Sigmoid colon (tissue), 7 donors: ENCODE measurements around the gene C6orf52. TPM values are rescaled to one million over a fixed set of nuclear protein-coding genes. Genes with fewer than 3 reads are reported as not detected.

Experiments
- DNase-seq: peaks from one replicate; pipeline ENCODE4 v3.0.0-alpha.2; 2019
- H3K27ac ChIP-seq, 4 donors: fragments of 200-600 bp; sonication (generic); one replicate each; pipeline ENCODE4 v1.5.1; 2016 to 2019; ENCODE audit warnings: mild to moderate bottlenecking in 1 of 4
- H3K27me3 ChIP-seq, 3 donors: fragments of 200-600 bp; sonication (generic); one replicate each; pipeline ENCODE4 v1.5.1; 2019; ENCODE audit warnings: mild to moderate bottlenecking in 1 of 3
- H3K36me3 ChIP-seq, 4 donors: fragments of 200-600 bp; sonication (generic); one replicate each; pipeline ENCODE4 v1.5.1; 2016 to 2019
- H3K4me1 ChIP-seq, 4 donors: fragments of 200-600 bp; sonication (generic); one replicate each; pipeline ENCODE4 v1.5.1; 2017 to 2019
- H3K4me3 ChIP-seq, 4 donors: fragments of 200-600 bp; sonication (generic); one replicate each; pipeline ENCODE4 v1.5.1; 2017 to 2019; ENCODE audit warnings: mild to moderate bottlenecking in 2 of 4, moderate library complexity in 1 of 4
- H3K9me3 ChIP-seq, 4 donors: fragments of 200-600 bp in 3 of 4; sonication (generic) in 3 of 4; one replicate each; pipeline versions ENCODE4 v1.5.1 to v1.6.1; 2013 to 2019
- CTCF ChIP-seq, 4 experiments: fragments of 450-650 bp in 3 of 4; fragments of 200-600 bp in 1 of 4; IDR thresholded peaks; one replicate each; pipeline ENCODE4 v1.5.1; 2016 to 2019; ENCODE audit warnings: antibody characterized with exemption in 4 of 4, mild to moderate bottlenecking in 3 of 4, moderate library complexity in 2 of 4
- EP300 ChIP-seq, 4 donors: sonication (generic); formaldehyde crosslinking; IDR thresholded peaks; one replicate each; pipeline ENCODE4 v1.6.1; 2017; ENCODE audit warnings: antibody characterized with exemption in 4 of 4
- POLR2A ChIP-seq, 2 donors: fragments of 450-650 bp; IDR thresholded peaks; one replicate each; pipeline ENCODE4 v1.6.1; 2016; ENCODE audit warnings: antibody characterized with exemption in 2 of 2, mild to moderate bottlenecking in 2 of 2, moderate library complexity in 2 of 2
- POLR2AphosphoS5 ChIP-seq, 4 donors: sonication (generic); formaldehyde crosslinking; IDR thresholded peaks; one replicate each; pipeline ENCODE4 v1.6.1; 2017; ENCODE audit warnings: antibody characterized with exemption in 4 of 4
- WGBS, 2 donors: extraction: QIAGEN DNeasy Blood & Tissue Kit; methylation state at CpG; one replicate each; pipeline ENCODE4 v1.1.7; 2013; 5-methylcytosine and 5-hydroxymethylcytosine counted together
- intact Hi-C: fragments of 100-400 bp; cut with DNase I; formaldehyde crosslinking; loops from one replicate; pipeline ENCODE4 v1.15.1; 2023
- polyA plus RNA-seq, 3 donors: library from polyadenylated mRNA; stranded (reverse); fragments of 200-250 nt; gene quantifications; one replicate each; pipeline ENCODE4 v1.2.3, GENCODE V29; 2013
- total RNA-seq, 4 donors: library from RNA; depleted of rRNA; stranded (reverse); fragments of >200 nt; gene quantifications; one replicate each; pipeline ENCODE4 v1.1.0, GENCODE V29; 2016
- donor health status: healthy with polysubstance abuse.
- donor health status: Bipolar disorder and iron deficiency.
- donor health status: healthy.

C6orf52 gene
- total and polyA plus RNA-seq, 7 donors: 1.3 TPM; not detected in 6

GRCh38 chr6:10659699-10660348 is 34.6 kb downstream of the C6orf52 start:
- H3K4me1 ChIP-seq: no peaks in the 10 kb centered on the region
- intact Hi-C loops: no loop called here
- 81 to 85% methylated on average over 48 of the region's 48 CpGs for WGBS, 2 donors
- peak overlapping the region in 3 of 4 donors; percentile 30 to 46 (median 37) for H3K4me3 ChIP-seq
- no peak for TF ChIP-seq EP300 (IDR thresholded peaks at IDR 0.05)
- no peak for TF ChIP-seq POLR2AphosphoS5 (IDR thresholded peaks at IDR 0.05)
- TF ChIP-seq CTCF (IDR thresholded peaks at IDR 0.05): no peak
- H3K36me3 ChIP-seq: no peaks in the 10 kb centered on the region
- H3K9me3 ChIP-seq: no peaks in the 10 kb centered on the region
- no peak for DNase-seq
- no peaks in the 10 kb centered on the region for H3K27me3 ChIP-seq
- H3K27ac ChIP-seq: peak overlapping the region in 2 of 4 donors; percentile 52 to 57

GRCh38 chr6:10658910-10659698 is 35.3 kb downstream of the C6orf52 start:
- WGBS, 2 donors: 82 to 91% methylated on average over 24 of the region's 24 CpGs
- no peaks in the 10 kb centered on the region for H3K27me3 ChIP-seq
- H3K36me3 ChIP-seq: no peaks in the 10 kb centered on the region
- intact Hi-C loops: no loop called here
- TF ChIP-seq POLR2AphosphoS5 (IDR thresholded peaks at IDR 0.05) (no peak), POLR2A (IDR thresholded peaks at IDR 0.05) (no peak)
- H3K27ac ChIP-seq: peak overlapping the region in 2 of 4 donors; percentile 52 to 57
- DNase-seq: no peak
- H3K9me3 ChIP-seq: no peaks in the 10 kb centered on the region
- no peaks in the 10 kb centered on the region for H3K4me1 ChIP-seq
- H3K4me3 ChIP-seq: peak overlapping the region in 3 of 4 donors; percentile 30 to 46 (median 37)

GRCh38 chr6:10655508-10656055 is 38.8 kb downstream of the C6orf52 start:
- WGBS, 2 donors: 54 to 79% methylated on average over 12 of the region's 12 CpGs
- no peaks in the 10 kb centered on the region for H3K9me3 ChIP-seq

GRCh38 chr6:10644225-10644624 is 50.2 kb downstream of the C6orf52 start:
- intact Hi-C loops: no loop called here
- Histone ChIP-seq H3K36me3 (no peaks in the 10 kb centered on the region), H3K27ac (no peak overlapping the region), H3K9me3 (no peaks in the 10 kb centered on the region), H3K27me3 (no peaks in the 10 kb centered on the region), H3K4me3 (no peak overlapping the region), H3K4me1 (no peaks in the 10 kb centered on the region)
- 95 to 97% methylated on average over 1 of the region's 1 CpG for WGBS, 2 donors
- TF ChIP-seq EP300 (IDR thresholded peaks at IDR 0.05): no peak
- no peak for TF ChIP-seq POLR2A (IDR thresholded peaks at IDR 0.05)
- no peak for TF ChIP-seq POLR2AphosphoS5 (IDR thresholded peaks at IDR 0.05)
- no peak for TF ChIP-seq CTCF (IDR thresholded peaks at IDR 0.05)
- no peak for DNase-seq

More at GRCh38 chr6:10655508-10656055, 38.8 kb downstream of the C6orf52 start:
- TF ChIP-seq POLR2A (IDR thresholded peaks at IDR 0.05) (no peak), CTCF (IDR thresholded peaks at IDR 0.05) (no peak), POLR2AphosphoS5 (IDR thresholded peaks at IDR 0.05) (no peak), EP300 (IDR thresholded peaks at IDR 0.05) (no peak)
- intact Hi-C loops: no loop called here
- H3K4me1 ChIP-seq: no peaks in the 10 kb centered on the region
- no peak for DNase-seq
- H3K27ac ChIP-seq: no peak overlapping the region
- no peaks in the 10 kb centered on the region for H3K27me3 ChIP-seq
- no peaks in the 10 kb centered on the region for H3K36me3 ChIP-seq
- no peak overlapping the region for H3K4me3 ChIP-seq

- 50 to 83% methylated on average over 3 of the region's 3 CpGs for WGBS, 2 donors
- H3K9me3 ChIP-seq: no peaks in the 10 kb centered on the region
- DNase-seq: no peak
- no peaks in the 10 kb centered on the region for H3K36me3 ChIP-seq
- intact Hi-C loops: no loop called here
- no peak for TF ChIP-seq EP300 (IDR thresholded peaks at IDR 0.05)
- TF ChIP-seq CTCF (IDR thresholded peaks at IDR 0.05): no peak
- TF ChIP-seq POLR2A (IDR thresholded peaks at IDR 0.05): no peak
- TF ChIP-seq POLR2AphosphoS5 (IDR thresholded peaks at IDR 0.05): no peak
- no peak overlapping the region for H3K4me3 ChIP-seq
- no peaks in the 10 kb centered on the region for H3K27me3 ChIP-seq
- H3K27ac ChIP-seq: no peak overlapping the region
- no peaks in the 10 kb centered on the region for H3K4me1 ChIP-seq
Measured at GRCh38 chr6:10643201-10643651, 51.2 kb downstream of the C6orf52 start.
